HCT116 (cell line): ENCODE data around the gene SORBS1.

Source experiments
- CTCF ChIP-seq, 3 experiments: fragments of 200-600 bp in 1 of 3; sonication (generic) in 1 of 3; IDR thresholded peaks in 2 of 3; conservative IDR thresholded peaks in 1 of 3; 2 replicates each; pipeline ENCODE4 v1.5.1; 2012 to 2017; ENCODE audit warnings: low read depth in 2 of 3, low read length in 2 of 3, antibody characterized with exemption in 1 of 3, borderline replicate concordance in 1 of 3, control low read depth in 1 of 3, mild to moderate bottlenecking in 1 of 3, mixed read lengths in 1 of 3, mixed run types in 1 of 3, moderate library complexity in 1 of 3; ENCODE audit not compliant: insufficient read depth in 1 of 3
- POLR2A ChIP-seq: IDR thresholded peaks from 2 replicates; pipeline ENCODE4 v1.7.0; 2011; ENCODE audit warnings: borderline replicate concordance; ENCODE audit not compliant: insufficient read depth, insufficient read length; ENCODE audit errors: extremely low read depth
- POLR2AphosphoS5 ChIP-seq: IDR thresholded peaks from 2 replicates; pipeline ENCODE4 v1.6.1; 2011; ENCODE audit warnings: mild to moderate bottlenecking, low read depth, low read length, moderate library complexity
- ZFX ChIP-seq: fragments of 450-650 bp; IDR thresholded peaks from 2 replicates; pipeline ENCODE4 v1.6.1; 2017

DNA sequence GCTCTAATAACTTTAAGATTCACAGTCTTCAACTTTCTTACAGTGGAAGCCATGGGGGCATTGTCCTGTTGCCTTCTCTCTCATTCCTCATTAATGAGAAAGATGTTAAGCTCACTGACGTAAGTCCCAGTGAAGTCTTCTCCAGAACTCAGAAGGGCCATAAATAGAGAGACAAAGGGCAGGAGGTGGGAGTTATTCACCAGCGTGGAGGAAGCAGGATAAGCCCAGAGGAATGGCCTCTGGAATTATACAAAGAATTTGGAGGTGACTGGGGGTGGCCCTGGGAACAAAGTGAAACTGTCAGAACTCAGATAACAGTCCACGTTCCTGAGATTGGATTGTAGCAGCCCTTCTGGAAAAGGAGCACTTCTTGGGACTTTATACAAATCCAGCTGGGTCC lies 52.4 kb downstream of the SORBS1 start:
- TF ChIP-seq POLR2AphosphoS5: no peak
- TF ChIP-seq POLR2A: no peak
- TF ChIP-seq ZFX: no peak
- TF ChIP-seq CTCF (IDR thresholded peaks at IDR 0.05 in 2 of 3, conservative IDR thresholded peaks at IDR 0.05 in 1 of 3; ENCODE audit: borderline replicate concordance in 1 of 3, insufficient read depth in 1 of 3, low read depth in 2 of 3, low read length in 2 of 3): no peak
